ENCODE results near the gene DACT3.

- TF ChIP-seq POLR2AphosphoS5 (IDR thresholded peaks at IDR 0.05; ENCODE audit: low read depth) (no peak), ETS1 (IDR thresholded peaks at IDR 0.05) (no peak)
These were observed 26.2 kb downstream of the DACT3 start for GRCh38 chr19:46634656-46635218.

All from GM23338 (cell line).